T-helper 17 cell (primary cell): ENCODE data around the gene MRPL16. TPM values are rescaled to one million over a fixed set of nuclear protein-coding genes. Genes with fewer than 3 reads are reported as not detected.
"Not testable (repeated sequence)": the region's sequence is repeated elsewhere in the genome, so short reads cannot be mapped to it uniquely, and the experiment has no call there.

Experiments
- ATAC-seq: fragments of 150-1000 bp; cut with Tn5 transposase; 2 replicates; pipeline ENCODE4 v1.10.0; 2021; ENCODE audit warnings: mild to moderate bottlenecking, moderate library complexity
- DNase-seq, 3 donors: peaks; one replicate each; pipeline versions ENCODE4 v3.0.0 to v3.0.0-alpha.2; 2020 to 2021
- H3K9me3 ChIP-seq: one replicate; pipeline ENCODE4 v1.7.0; 2013; ENCODE audit warnings: low read length, mild to moderate bottlenecking; ENCODE audit not compliant: control insufficient read depth, poor library complexity, severe bottlenecking
- H3K27ac Mint-ChIP-seq: one replicate; pipeline ENCODE4 v1.8.0; 2022; ENCODE audit warnings: mild to moderate bottlenecking, moderate library complexity, mixed read lengths
- H3K27me3 Mint-ChIP-seq: one replicate; pipeline ENCODE4 v1.8.0; 2022; ENCODE audit warnings: mixed read lengths
- H3K36me3 Mint-ChIP-seq: one replicate; pipeline ENCODE4 v1.8.0; 2022; ENCODE audit warnings: low read depth, mixed read lengths
- H3K4me1 Mint-ChIP-seq: one replicate; pipeline ENCODE4 v1.8.0; 2022; ENCODE audit warnings: mild to moderate bottlenecking, mixed read lengths
- H3K4me3 Mint-ChIP-seq: one replicate; pipeline ENCODE4 v1.8.0; 2022; ENCODE audit warnings: mild to moderate bottlenecking, moderate library complexity, mixed read lengths
- total RNA-seq, 4 donors: library from RNA in 2 of 4; stranded (reverse) in 2 of 4; gene quantifications; one replicate each; pipeline ENCODE4 v1.2.3 and lab custom pipeline; 2022 to 2026

The MRPL16 gene
- total RNA-seq, 2 donors from 2014 or later = 18.4 to 21.8 TPM

DNA sequence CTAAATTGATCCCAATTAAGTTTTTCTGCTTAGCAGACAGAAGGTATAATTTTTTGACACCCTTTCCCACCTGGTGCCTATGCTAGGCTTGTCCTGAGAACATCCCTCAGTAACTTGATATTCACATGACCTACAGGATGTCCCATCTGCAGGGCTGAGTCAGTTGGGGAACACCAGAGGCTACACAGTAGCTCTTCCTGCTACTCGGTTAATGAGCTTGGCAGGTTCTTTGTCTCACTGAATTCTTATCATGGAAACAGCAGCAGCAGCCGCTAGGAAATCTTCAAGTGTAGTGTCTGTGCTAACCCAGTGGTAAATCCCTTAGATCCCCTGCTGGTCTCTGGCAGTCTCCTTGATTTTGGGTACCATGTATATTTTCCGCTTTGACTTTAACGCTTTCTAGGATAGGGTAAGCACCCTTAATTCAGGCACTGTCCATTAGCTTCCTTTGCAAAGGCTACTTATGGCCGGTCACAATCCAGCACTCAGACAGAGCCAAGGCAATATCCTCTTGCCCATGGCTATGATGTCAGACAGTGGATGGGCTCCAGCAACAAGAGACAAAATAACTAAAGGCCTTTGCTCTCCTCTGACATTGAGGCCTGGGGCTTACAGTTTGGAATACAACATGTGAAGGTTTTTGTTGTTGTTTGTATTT lies 8.5 kb downstream of the MRPL16 start:
- peak; percentile 23 for ATAC-seq
- H3K27ac Mint-ChIP-seq = no peak overlapping the region

DNA sequence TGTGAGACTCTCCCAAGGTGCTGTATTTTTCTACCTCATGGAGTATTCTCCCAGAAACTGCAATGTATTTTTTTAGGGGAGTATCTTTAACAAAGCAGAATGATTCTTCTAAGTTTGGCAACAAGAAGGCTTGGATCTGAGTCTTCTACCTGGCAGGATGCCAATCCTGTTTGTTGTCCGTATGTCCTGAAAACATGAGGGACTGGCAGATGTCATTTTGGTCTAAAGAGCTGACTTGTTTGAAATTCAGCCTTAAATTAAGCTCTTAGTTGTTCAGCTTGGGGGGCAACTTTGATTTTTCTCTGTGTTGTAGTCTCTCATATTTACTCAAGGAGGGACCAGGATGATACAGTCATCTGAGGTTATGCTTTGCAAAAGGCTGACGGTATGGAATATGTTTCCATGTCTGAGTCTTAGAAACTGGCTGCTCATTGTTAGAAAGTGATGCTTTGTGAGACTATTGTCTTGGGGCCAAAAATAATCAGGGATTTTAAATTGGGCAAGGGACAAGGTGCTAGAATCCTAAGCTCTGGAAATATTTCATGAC lies 9.3 kb downstream of the MRPL16 start:
- Mint-ChIP-seq H3K27ac (no peak overlapping the region), H3K36me3 (no peaks in the 10 kb centered on the region), H3K4me1 (peaks cover 3% of the 10 kb centered on the region), H3K4me3 (no peak overlapping the region), H3K27me3 (no peaks in the 10 kb centered on the region)
- DNase-seq (no peak), ATAC-seq (no peak)
- no peaks in the 10 kb centered on the region for H3K9me3 ChIP-seq

More for the DNA sequence above, 8.5 kb downstream of the MRPL16 start:
- H3K27me3 Mint-ChIP-seq = no peaks in the 10 kb centered on the region
- H3K4me1 Mint-ChIP-seq = peaks cover 3% of the 10 kb centered on the region
- DNase-seq = no peak
- H3K36me3 Mint-ChIP-seq = peaks cover 3% of the 10 kb centered on the region
- no peaks in the 10 kb centered on the region for H3K9me3 ChIP-seq
- H3K4me3 Mint-ChIP-seq = no peak overlapping the region

DNA sequence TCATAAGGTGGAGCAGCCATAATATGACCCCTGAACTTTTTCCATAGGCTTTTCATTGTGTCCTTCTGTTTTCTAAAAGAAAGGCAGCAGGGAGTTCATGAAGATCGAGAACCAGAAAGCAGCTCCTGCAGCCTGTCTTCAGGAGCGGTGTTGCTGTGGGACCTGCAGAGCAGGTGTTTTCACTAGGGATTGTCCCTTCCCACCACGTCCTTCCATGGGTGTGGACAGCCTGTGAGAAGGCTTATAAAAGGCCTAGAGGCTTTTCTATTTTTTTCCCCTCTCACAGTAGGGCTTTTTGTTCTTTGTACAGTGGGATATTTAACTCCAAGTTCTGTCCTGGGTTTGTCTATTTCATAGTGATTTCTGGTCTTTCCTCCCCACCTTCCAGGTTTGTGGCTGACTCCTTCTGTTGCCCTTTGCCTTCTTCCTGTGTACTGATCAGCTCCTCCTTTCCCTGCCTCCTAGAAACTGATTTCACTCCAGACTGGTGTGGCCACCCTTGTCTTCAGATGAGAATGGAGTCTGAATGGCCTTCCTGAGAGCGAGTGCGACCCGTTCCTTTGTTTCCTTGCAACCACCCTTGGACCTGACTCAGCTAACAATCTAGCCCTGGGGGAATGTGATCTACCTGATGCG lies 10.1 kb downstream of the MRPL16 start:
- no peak for DNase-seq
- peaks cover 2% of the 10 kb centered on the region for H3K36me3 Mint-ChIP-seq
- no peaks in the 10 kb centered on the region for H3K27me3 Mint-ChIP-seq

DNA sequence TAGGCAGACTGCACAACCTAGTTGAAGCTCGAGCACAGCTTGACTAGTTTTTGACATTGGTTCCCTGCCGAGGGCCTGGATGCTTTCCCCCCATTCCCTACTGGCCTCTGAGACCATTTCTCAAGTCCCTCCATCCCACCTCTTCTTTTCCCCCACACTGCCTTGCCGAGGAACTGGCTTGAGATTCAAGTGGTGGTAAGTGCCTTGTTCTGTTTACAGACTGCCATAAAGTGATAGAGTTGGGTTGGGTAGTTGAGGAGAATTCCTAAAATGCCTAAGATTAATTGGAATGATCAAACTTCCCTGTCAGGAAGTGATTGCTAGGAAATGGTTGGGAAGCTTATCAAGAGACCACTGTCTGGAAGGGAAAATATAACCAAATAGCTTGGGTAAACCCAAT lies 16.2 kb downstream of the MRPL16 start:
- no peak for DNase-seq
- Mint-ChIP-seq H3K4me3 (no peak overlapping the region), H3K4me1 (peaks cover 11% of the 10 kb centered on the region), H3K27me3 (no peaks in the 10 kb centered on the region), H3K27ac (no peak overlapping the region), H3K36me3 (peaks cover 20% of the 10 kb centered on the region)
- H3K9me3 ChIP-seq = no peaks in the 10 kb centered on the region
- ATAC-seq = no peak

More for the DNA sequence above, 10.1 kb downstream of the MRPL16 start:
- Mint-ChIP-seq H3K27ac (no peak overlapping the region), H3K4me3 (no peak overlapping the region), H3K4me1 (peaks cover 3% of the 10 kb centered on the region)
- ATAC-seq = no peak
- H3K9me3 ChIP-seq = no peaks in the 10 kb centered on the region

DNA sequence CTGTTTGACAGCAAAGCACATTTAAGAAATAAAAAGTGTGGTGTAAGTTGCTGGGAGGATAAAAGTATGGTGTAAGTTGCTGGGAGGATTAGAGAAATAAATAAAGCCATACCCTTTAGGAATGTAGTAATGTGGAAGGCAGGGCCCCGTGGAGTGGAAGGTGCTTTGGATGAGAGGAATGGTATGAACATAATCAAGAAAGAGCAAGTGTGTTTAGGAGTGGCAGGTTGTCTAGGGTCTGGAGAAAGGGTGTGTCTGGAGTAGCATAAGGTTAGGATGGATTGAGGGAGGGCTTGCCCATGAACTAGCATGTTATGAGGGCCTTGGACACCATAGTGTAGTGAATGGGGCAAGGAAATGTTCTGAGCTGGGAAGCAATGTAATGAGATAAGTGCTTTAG lies 18.1 kb downstream of the MRPL16 start:
- Mint-ChIP-seq H3K36me3 (peaks cover 23% of the 10 kb centered on the region), H3K4me1 (peaks cover 13% of the 10 kb centered on the region), H3K4me3 (no peak overlapping the region), H3K27me3 (no peaks in the 10 kb centered on the region), H3K27ac (no peak overlapping the region)
- DNase-seq (no peak), ATAC-seq (no peak)
- no peaks in the 10 kb centered on the region for H3K9me3 ChIP-seq

DNA sequence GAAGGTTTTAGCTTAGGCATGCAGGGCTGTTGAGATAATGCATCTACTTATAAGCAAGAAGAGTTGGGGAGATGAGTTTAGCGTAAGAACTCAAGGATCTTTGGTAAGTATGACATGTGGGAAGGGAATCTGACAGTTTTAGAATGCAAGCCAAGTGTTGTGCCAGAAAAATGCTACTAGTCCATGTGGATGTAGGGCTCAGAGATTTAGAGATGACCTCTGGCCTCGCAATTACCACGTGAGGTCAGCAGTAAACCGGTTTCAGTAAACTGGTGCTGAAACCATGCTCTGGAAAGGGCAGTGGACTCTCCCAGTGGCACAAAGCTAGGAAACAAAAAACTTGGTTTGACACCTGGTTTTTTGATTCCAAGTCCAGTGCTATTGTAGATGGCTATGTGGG lies 18.9 kb downstream of the MRPL16 start:
- H3K27ac Mint-ChIP-seq = peak overlapping the region; percentile 45
- H3K36me3 Mint-ChIP-seq = peaks cover 23% of the 10 kb centered on the region
- H3K27me3 Mint-ChIP-seq = no peaks in the 10 kb centered on the region

DNA sequence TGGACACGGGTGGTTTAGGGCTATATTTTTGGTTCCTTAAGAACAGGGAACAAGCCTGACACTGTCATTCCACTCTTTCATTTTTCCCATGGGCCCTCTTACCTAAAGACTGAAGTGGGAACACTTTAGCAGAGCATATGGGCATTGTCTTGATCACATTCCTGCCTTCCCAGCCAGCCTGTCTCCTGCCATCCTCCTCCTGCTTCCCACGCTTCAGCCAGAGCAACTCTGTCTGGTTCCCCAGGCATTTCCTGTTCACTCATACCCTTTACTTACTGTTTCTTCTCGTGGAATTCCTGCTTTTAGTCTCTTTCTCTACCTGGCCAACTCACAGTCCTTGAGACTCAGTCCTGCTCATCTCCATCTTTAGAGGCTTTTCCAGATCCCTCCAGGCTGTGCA lies 22.8 kb downstream of the MRPL16 start:
- Mint-ChIP-seq H3K36me3 (peaks cover 18% of the 10 kb centered on the region), H3K4me1 (peaks cover 16% of the 10 kb centered on the region), H3K27ac (peak overlapping the region; percentile 29), H3K4me3 (no peak overlapping the region), H3K27me3 (no peaks in the 10 kb centered on the region)
- H3K9me3 ChIP-seq = no peaks in the 10 kb centered on the region
- ATAC-seq (no peak), DNase-seq (no peak)

More for the DNA sequence above, 18.9 kb downstream of the MRPL16 start:
- ATAC-seq = no peak
- Mint-ChIP-seq H3K4me1 (peaks cover 14% of the 10 kb centered on the region), H3K4me3 (no peak overlapping the region)
- no peak for DNase-seq
- H3K9me3 ChIP-seq = no peaks in the 10 kb centered on the region

DNA sequence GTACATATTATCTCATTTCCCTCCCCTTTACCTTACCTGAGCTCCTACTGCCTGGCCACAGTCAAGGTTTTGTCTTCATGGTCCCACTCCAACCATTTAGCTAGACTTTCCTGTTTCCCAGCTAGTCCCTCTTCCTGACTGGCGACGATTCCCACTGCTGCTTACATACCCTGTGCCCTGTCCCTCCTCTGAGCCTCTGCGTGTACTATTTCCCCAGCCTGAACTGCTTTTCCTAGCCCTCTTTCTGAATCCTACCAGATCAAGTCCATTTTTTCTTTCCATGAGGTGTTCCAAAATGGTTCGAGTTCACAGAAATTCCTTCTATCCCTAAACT lies 23.4 kb downstream of the MRPL16 start:
- Mint-ChIP-seq H3K27me3 (no peaks in the 10 kb centered on the region), H3K4me1 (peaks cover 12% of the 10 kb centered on the region), H3K27ac (peak overlapping the region; percentile 29), H3K36me3 (peaks cover 12% of the 10 kb centered on the region), H3K4me3 (no peak overlapping the region)
- DNase-seq (no peak), ATAC-seq (no peak)
- no peaks in the 10 kb centered on the region for H3K9me3 ChIP-seq

DNA sequence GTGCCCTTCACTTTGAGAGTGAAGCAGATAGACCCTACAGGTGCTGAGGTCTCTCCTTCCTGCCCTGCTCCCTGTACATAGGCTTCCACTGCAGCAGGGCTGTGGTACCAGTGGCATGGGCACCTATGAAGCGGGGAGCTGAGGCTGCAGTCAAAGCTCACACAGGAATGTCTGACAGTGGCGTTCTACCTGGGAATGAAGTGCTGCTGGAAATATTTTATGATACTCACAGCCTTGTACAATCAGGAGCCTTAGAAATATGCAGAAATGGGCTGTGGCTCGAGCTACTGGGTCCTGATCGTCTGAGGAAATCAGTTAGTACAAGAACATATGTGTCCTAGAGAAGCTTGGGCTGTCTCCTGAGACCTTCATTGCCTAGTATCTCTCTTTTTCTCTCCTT lies 24.8 kb downstream of the MRPL16 start:
- Mint-ChIP-seq H3K4me1 (peaks cover 13% of the 10 kb centered on the region), H3K4me3 (no peak overlapping the region), H3K27ac (no peak overlapping the region), H3K36me3 (peaks cover 6% of the 10 kb centered on the region), H3K27me3 (no peaks in the 10 kb centered on the region)
- no peaks in the 10 kb centered on the region for H3K9me3 ChIP-seq
- ATAC-seq (no peak), DNase-seq (no peak)

DNA sequence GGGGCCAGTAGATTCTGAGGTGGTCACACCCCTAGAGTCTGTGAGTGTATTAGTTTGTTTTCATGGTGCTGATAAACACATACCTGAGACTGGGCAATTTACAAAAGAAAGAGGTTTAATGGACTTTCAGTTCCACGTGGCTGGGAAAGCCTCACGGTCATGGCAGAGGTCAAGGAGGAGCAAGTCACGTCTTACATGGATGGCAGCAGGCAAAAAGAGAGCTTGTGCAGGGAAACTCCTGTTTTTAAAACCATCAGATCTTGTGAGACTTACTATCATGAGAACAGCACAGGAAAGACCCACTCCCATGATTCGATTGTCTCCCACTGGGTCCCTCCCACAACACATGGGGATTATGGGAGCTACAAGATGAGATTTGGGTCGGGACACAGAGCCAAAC lies 26.1 kb downstream of the MRPL16 start:
- H3K4me3 Mint-ChIP-seq, H3K36me3 Mint-ChIP-seq, ATAC-seq, DNase-seq, H3K9me3 ChIP-seq, H3K27ac Mint-ChIP-seq, H3K27me3 Mint-ChIP-seq: not testable (repeated sequence)
- H3K4me1 Mint-ChIP-seq = peaks cover 11% of the 10 kb centered on the region

DNA sequence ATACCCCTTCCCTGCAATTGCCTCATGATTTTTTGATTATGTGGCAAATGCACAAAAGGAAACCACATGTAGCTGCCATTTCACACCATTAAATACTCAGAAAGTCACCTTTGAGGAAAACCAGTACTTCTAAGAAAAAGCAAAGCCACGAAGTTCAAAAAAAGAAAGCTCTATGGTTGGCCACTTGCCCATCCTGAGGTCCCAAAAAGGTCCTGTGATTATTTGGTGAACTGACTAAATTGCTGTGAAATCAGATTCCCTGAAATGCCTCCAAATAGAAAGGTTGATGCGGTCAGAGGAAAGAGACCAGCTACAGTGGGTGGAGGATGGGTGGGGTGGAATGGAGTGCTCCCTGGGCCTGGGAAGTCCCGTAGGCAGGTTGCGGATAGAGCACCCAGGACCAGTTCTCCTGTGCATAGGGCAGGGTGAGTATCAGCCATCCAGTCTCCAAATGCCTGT lies 26.9 kb downstream of the MRPL16 start:
- Mint-ChIP-seq H3K4me1 (peaks cover 11% of the 10 kb centered on the region), H3K27me3 (no peaks in the 10 kb centered on the region), H3K27ac (no peak overlapping the region), H3K36me3 (peaks cover 5% of the 10 kb centered on the region), H3K4me3 (no peak overlapping the region)
- DNase-seq = no peak
- H3K9me3 ChIP-seq = no peaks in the 10 kb centered on the region
- no peak for ATAC-seq

DNA sequence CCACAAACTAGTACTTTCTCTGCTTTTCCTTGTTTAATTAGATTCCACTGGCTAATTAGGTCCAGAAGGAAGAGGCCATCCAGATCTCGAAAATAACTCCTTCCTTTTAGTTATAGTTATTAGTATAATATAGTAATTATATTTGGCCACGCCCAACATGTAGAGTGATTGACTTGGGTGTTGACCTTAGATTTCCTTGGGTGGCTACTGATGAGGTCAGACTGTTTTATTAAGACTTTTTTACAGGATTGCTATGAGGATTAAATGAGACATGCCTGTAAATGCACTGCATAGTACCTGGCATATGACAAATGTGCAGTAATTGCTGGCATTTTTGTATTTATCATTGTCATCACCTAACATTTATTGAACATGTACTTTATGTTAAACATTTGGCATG lies 28.5 kb downstream of the MRPL16 start:
- peaks cover 9% of the 10 kb centered on the region for H3K4me1 Mint-ChIP-seq
- H3K9me3 ChIP-seq = no peaks in the 10 kb centered on the region
- H3K36me3 Mint-ChIP-seq = peaks cover 2% of the 10 kb centered on the region
- DNase-seq = no peak
- H3K27ac Mint-ChIP-seq = peak overlapping the region; percentile 8
- no peak overlapping the region for H3K4me3 Mint-ChIP-seq
- ATAC-seq = no peak
- no peaks in the 10 kb centered on the region for H3K27me3 Mint-ChIP-seq

DNA sequence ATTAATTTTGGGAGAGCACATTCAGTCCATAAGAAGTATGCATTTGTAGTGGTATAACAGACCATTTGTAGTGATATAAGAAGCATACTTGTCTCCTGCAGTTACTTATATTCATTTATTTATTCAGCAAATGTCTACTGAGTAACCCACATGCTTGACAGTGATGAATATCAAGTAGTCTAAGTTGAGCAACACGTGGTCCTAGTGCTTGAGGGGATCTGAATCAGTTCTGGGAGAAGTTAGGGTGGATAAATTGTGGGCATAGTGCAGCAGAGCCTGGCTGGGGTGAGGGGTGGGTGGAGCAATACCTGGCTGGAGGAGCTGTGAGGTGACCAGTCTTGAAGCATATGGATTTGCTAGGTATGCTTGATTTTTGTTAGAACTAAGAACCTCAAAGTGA lies 31.1 kb downstream of the MRPL16 start:
- DNase-seq = no peak
- ATAC-seq = no peak
- H3K9me3 ChIP-seq = no peaks in the 10 kb centered on the region
- Mint-ChIP-seq H3K27me3 (no peaks in the 10 kb centered on the region), H3K4me1 (peaks cover 10% of the 10 kb centered on the region), H3K4me3 (no peak overlapping the region), H3K27ac (no peak overlapping the region), H3K36me3 (peaks cover 5% of the 10 kb centered on the region)

DNA sequence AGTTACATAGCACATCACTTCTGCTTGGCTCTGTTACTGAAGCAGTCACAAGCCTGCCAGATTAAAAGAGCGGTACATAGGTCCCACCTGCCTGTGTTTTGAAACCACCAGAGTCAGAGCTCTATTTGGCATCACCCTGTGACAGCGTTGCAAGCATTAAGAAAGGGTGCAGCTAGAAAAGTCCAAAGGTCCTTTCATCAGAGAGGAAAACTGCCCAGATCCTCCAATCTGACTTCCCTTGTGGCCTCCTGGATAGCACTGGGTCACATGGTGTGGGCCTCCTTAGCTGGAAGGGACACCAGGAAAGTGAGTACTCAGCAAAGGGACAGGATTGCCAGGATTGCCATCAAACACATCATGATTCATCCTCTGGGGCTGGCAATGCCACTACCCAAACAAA lies 32.5 kb downstream of the MRPL16 start:
- ATAC-seq = no peak
- H3K27ac Mint-ChIP-seq = no peak overlapping the region
- no peak overlapping the region for H3K4me3 Mint-ChIP-seq
- no peaks in the 10 kb centered on the region for H3K27me3 Mint-ChIP-seq
- DNase-seq = no peak
- H3K36me3 Mint-ChIP-seq = peaks cover 5% of the 10 kb centered on the region
- no peaks in the 10 kb centered on the region for H3K9me3 ChIP-seq
- H3K4me1 Mint-ChIP-seq = peaks cover 10% of the 10 kb centered on the region
